HG03139 (cell line): ENCODE results near the gene ADAMTSL2.

Experiments
- ATAC-seq: cut with Tn5 transposase; IDR thresholded peaks from one replicate; pipeline ENCODE4 v1.9.1; 2021; ENCODE audit not compliant: unreplicated experiment

Gene ADAMTSL2

DNA sequence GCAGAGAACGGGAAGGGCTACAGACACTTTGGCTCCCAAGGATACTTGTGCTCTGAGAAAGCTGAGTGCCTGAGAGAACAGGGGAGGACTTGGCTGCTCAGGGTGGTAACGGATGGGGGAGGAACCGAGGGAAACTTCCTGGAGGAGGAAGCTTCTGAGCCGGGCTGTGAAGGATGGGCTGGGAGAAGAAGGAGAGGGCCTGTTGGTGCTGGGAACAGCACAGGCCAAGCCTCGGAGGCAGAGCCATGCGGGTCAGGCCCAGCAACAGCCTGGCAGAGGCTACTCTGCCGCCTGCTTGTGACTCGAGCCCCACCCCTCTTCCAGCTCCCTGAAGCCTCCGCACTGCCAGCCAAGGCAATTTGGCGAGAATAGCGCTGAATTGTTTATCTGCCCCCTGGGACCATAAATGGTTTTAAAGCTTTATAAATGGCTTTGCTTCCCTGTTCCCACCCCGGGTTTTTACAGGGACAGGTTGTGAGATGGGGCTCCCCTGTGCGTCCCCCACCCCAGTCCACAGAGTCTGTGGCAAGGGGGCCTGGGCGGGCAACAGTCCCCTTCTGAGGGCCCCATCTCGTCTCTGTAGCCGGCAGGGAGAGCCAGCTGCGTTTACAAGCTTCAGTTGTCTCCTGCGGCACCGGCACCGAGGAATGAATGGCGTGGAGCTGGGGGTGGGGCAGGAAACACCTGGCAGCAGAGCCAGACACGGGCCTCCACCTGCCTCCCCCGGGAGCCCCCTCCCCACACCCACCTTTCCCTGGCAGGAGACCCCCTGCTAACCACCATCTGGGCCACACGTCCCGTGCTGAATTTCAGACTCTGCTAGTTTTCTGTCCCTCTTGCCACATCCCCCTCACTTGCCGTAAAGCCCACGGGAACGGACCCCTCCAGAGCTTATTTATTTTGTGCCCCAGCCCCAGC lies 50.3 kb downstream of the ADAMTSL2 start:
- ATAC-seq = no peak

DNA sequence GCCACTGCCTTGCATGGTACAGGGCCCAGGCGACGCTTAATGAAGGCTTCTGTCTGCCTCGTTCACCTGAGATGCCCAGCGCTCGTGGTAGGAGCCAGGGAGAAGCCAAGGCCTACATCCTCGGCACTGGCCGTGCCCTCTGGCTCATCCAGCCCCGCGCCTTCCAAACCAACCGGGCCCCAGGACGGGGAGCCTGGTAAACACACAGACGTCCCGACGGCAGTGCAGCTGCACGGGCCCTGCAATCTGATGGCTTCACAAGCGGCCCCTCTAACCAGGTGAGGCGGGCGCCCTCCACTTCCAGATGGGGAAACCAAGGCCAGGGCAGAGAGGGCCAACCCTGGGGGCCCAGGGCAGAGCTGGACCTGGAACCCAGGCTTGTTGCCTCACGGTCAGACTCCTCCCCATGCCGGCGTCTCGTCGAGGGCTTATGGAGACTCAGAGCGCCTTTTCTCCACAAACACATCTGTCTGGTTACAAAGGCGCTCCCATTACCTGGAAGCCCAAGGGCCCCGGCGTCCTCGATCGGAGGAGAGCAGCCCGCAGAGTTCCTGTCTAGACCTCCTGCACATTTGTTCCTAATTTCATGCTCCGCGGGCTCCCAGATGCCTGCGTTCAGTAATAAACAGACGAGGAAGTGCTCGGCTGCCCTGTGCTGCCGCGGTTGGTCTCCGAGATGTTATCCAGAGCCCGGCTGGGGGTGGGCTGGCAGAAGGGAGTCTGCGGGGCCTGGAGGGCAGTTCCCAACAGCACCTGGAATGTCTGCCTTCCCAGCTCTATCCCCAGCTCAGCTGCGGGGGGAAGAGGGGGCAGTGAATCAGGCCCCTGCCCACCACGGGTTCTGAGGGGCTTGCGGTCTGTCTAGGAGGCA lies 51.2 kb downstream of the ADAMTSL2 start:
- no peak for ATAC-seq

DNA sequence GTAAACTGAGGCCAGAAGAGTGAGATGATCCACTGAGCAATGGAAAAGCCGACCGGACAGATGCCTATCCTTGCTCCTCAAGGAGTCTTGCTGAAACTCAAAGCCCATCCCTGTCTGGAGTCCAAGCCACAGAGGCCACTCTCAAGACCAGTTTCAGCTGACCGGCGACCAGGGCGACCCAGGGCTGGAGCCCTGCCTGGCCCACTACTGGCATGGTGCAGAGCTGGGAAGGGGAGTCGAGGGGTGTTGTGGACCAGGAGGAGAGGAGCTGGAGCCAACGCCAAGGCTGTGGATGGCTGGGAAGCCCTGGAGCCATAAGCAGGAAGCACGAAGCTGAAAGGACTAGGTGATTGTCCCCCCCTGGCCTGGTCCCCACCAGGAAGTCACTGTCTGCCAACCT lies 52.5 kb downstream of the ADAMTSL2 start:
- no peak for ATAC-seq

DNA sequence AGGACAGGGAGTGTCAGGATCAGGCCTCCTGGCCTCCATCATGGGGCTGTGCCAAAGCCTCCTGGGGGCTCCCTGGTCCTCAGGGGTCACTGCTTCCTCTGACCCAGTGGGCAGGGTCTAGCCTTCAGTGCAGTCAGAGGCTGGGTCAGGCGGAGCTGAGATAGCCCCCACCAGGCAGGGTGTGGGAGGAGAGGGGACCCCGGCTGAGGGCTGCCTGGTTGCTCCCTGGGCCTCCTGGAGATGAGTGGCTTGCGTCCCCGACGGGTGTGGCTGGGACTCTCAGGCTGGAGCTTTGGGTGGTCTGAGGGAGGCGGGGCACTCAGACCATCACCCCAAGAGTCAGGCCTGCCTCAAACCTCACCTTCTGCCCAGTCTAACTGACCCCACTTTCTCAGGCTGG lies 53.0 kb downstream of the ADAMTSL2 start:
- no peak for ATAC-seq

DNA sequence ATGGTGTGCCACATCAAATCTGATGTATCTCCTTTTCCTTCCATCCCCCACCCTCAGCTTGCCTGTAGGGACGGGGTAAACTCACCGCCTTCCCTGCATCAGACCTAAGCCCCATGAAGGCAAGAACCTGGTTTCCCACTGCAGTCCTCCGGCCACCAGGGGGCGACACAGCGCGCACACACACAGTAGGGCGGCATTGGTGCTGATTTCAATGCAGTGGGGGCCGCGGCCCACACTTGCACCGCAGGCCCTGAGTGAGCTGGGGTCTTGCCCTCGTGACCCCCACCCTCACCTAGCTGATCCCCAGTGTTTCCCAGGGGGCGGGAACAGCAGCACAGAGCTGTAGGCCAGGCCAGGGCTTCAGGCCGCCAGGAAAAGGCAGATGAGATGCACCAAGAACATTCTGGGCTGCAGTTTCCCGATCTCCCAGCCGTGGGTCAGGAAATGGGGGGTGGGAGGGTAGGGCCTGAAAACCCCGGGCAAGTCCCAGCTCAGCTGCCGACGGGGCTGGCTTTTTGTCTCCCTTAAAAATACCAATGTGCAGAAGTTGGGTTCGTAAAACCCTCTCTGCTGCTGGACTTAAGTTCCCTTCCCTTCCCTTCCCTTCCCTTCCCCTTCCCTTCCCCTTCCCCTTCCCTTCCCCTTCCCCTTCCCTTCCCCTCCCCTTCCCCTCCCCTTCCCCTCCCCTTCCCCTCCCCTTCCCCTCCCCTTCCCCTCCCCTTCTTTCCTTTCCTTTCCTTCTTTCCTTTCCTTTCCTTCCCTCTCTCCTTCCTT lies 55.1 kb downstream of the ADAMTSL2 start:
- no peak for ATAC-seq

DNA sequence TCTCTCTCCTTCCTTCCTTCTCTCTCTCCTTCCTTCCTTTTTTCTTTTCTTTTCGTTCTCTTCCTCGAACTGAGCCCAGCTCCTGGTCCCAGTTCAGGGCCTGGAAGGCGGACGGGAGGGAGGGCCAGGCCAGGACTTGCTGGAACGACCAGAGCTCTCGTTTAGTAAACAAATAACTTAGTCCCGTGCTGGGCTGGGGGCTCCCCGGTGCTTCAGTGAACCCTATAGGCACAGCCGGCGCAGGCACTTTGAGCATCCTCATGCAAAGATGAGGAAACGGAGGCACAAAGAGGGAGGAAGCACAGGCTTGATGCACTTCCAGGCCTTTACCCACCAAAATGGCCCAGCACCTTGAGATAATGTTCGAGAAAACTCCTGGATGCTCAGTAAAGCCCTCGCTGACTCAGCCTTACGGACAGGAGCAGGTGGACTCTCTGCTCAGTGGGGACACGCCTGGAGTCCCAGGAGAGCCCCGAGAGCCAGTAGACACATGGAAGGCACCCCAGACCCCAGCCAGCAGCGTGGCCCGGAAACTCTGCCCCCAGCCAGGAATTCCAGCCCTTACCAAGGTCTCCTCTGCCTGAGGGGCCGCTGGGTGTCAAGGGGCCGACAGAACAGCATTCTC lies 55.8 kb downstream of the ADAMTSL2 start:
- ATAC-seq = no peak

DNA sequence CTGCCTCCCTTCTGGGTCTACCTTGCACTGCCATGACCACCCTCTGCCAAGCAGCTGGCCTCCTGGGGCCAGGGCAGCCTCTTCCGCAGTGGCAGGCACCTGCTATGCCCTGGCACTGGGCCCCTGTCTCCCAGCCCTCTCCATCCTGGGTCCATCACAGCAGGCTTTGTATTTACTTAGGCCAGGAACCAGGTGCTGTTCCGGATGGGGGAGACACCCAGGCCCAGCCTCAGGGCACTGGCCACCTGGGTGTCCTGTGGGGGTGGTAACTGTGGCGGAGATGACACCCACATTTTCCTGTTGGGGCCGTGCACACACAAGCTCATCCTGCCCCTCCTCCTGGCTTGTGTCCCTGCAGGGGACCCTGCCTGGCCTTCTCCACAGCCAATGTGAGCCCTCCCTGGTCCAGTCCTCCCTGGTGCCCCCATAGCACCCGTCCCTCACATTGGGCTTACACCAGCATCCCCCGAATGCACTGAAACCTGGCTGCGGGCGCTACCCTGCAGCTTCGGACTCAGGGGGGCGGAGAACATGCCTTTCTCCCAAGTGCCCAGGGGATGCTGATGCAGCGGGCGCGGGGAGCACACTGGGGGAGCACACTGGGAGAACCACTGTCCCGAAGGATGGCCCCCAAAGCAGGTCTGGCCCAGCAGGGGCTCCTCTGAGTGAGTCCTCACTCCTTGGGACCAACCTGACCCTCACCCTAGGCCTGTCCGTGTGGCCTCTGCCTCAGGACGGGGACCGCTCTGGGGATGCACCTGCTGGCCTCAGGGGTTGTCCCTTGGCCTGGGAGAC lies 56.8 kb downstream of the ADAMTSL2 start:
- ATAC-seq = no peak

DNA sequence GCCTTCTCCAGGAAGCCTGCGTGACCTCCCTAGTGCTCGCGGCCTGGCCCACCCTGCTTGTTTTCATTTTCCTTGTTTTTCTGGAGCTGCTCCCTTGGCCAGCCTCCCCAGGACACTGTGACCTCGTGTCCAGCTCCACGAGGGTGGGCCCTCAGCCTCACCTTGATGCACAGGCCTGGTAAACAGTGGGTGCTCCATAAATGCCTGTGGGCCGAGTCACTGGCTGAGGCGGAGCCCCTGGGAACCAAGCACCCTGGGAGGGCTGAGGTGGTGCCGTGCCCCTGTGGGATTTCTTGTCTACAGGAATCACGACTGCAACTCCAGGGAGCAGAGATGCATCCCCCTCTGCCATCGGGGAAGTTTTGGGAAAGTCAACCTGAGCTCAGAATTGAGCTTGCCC lies 57.5 kb downstream of the ADAMTSL2 start:
- ATAC-seq = no peak

DNA sequence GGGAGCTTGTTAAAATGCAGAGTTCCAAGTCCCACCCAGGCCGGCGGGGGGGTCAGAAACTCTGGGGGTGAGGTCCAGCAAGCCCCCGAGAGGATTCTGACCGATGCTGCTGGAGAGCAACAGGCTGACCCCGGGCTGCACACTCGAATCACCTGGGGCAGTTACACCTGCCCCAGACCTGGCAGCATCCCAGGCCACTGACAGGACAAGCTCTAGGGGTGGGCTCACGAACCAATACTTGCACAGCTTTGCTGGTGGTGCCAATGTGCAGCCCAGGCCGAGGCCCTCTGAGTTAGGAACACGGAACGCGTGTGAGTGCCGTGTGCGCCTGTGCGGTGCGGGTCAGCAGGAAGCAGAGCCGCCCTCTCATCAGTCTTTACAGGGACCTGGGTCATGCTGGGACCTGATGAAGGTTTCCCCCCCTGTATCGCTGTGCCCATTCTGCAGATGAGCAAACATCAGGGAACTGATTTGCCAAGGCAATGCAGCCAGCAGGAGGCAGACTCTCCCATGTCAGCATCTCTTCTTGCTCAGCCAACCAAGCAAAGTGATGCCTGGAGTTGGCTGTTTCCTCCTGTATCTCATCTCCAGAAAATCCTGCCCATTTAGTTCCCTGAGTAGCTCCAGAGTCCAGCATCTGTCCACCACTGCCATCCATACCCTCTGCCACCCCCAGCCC lies 58.4 kb downstream of the ADAMTSL2 start:
- no peak for ATAC-seq

DNA sequence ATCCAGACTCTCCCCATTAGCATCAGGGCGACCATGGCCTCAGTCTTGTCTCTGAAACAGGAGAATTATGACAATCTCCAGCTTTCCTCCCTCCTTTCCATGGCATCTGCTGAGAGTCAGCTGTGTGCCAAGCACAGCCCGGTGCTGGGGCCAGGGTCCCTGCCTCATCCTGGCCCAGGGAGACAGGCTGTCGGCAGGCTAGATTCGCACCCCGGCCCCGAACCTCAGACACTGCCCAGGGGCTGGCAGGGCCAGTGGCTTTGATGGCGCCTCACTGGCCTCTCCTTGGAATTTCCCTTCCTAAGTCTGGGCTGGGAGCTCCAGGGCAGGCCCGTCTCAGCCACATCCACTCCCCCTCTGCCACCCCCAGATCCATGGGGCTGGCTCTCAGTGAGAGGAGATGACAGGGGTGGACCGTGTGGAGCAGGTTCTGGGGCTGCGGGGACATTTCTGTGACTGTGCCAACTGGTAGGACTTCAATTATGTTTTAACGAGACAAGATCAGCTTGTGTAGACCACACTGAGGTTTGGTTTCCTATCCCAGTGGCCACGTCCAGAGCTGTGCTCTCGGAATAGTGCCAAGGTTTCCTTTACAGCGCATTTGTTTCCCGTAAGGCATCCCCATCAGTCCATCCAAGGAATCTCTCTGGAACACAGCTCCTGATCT lies 59.2 kb downstream of the ADAMTSL2 start:
- ATAC-seq = no peak

DNA sequence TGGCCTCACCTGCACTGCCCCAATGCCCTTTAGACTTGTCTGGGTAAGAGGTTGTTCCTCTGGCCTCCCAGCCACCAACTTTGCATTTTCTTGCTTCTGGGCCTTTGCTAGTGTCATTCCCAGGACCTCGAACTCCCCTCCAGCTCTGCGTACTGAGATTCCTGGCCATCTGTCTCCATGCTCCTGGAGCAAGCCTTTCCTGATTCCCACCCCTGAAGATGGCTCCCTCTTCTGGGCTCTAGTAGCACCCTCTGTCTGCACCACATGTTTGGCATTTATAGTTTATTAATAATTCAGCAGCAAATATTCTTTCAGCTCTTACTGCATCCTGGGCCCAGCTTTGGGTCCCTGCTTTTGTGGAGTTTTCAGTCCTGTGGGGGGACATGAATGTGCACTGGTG lies 59.8 kb downstream of the ADAMTSL2 start:
- ATAC-seq = no peak

DNA sequence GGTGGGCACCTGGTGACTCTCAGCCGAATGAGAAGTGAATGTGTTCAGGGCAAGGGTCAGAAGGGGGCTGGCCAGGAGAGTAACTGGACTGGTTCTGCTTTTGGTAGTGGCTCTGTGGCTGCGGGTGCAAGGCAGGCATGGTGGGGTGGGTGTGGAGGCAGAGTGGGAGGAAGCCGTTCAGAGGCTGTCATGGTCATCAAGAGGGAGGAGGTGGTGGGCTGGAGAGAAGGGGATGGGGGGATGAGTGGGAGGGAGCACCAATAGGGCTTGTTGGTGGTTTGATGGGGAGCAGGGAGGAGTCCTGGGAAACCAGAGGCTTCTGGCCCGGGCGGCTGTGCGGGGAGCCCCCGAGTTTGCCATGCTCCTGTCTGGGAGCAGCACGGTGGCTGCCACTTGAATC lies 61.4 kb downstream of the ADAMTSL2 start:
- ATAC-seq = no peak

DNA sequence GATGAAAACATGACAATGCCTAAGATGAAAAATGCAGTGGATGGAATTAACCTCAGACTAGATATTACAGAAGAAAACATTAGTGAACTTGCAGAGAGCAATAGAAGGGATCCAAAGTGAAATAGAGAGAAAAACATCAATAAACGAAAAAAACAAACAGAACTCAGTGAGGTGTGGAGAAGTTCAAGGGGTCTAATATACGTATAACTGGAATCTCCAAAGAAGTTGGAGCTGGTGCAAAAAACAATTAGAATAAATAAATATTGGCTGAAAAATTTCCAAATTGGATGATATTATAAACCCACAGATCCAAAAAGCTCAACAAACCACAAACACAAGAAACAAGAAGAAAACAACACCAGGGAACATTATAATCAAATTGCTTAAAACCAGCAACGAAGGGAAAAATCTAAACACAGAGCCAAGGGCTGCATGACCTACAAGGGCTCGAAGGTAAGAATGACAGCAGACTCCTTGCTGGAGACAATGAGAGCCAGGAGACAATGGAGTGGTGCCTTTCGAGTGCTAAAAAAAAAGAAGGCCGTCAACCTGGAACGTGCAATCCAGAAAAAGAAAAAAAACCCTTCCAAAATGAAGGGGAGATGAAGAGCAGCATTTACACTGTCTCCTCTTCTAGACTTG lies 62.9 kb downstream of the ADAMTSL2 start:
- no peak for ATAC-seq

DNA sequence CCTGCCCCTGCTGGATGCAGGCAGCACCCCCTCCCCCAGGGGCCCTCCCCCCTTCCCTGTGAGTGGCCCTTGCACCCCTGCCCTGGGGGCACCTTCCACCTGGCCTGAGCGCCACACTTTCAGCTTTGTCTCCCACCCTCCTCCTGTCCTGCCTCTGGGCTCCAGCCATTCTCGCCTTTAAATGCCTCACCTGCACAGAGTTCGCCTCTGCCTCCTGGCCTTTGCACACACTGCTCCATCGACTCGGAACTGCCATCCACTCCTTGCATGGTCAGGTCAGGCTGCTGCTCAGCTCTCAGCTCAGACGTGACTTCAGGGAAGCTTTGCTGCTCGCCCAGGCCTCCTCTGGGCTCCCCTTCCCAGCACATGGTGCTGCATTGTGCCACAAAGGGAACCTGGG lies 64.5 kb downstream of the ADAMTSL2 start:
- no peak for ATAC-seq

DNA sequence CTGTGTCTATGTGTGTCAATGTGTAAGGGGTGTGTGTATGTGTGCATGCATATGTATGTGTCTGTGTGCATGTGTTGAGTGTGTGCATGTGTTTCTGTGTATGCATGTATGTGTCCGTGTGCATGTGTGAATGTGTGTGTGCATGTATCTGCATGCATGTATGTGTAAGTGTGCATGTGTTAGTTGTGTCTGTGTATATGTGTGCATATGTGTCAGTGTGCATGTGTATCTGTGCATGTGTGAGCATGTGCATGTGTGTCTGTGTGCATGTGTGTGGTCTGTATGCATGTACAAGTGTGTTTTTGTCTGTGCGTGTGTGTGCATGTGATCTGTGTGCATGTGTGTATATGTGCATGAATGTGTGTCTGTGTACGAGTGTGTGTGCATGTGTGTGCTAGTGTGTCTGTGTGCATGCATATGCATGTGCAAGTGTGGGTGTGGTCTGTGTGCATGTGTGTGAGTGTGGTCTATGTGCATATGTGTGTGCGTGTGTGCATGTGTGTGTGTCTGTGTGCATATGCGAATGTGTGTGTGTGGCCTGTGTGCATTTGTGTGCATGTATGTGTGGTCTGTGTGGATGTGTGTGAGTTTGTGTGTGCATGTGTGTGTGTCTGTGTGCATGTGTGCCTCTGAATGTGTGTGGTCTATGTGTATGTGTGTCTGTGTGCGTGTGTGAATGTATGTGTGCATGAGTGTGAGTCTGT lies 65.1 kb downstream of the ADAMTSL2 start:
- ATAC-seq = no peak

DNA sequence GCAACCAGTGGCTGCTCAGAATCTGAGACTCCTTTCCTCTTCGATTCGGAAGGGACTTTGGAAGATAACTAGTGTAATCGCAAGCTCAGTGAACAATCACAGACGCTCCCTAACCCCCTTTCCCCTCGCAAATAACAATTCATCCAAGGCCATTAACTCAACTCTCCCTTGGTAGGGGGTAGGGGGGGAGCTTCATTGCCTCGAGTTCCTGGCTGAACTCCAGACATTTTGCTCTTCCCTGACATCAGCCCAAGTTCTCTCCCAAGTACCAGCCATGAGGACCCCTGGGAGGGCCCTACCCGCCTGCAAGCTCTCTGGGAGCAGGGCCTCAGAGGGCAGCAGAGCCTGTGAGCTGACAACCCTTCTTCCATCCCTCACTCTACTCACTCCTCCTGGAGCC lies 66.2 kb downstream of the ADAMTSL2 start:
- no peak for ATAC-seq

DNA sequence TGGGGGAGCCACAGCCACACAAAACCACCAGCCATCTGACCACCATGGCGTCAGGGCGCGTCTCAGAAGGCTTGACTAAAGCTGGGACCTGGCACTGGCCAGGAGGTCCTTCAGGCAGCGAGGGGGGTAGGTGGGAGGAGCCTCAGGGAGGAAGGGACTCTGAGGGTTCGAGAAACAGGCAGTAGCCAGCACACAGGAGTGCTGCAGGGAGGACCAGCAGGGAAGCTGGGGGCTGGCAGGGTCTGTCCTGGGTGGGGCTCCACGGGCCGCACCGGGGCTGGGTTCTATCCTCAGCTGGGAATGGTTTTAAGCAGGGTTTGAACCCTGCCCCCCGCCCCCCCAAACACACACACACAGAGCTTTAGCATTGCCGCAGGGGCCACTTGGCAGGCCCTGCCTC lies 67.2 kb downstream of the ADAMTSL2 start:
- no peak for ATAC-seq

DNA sequence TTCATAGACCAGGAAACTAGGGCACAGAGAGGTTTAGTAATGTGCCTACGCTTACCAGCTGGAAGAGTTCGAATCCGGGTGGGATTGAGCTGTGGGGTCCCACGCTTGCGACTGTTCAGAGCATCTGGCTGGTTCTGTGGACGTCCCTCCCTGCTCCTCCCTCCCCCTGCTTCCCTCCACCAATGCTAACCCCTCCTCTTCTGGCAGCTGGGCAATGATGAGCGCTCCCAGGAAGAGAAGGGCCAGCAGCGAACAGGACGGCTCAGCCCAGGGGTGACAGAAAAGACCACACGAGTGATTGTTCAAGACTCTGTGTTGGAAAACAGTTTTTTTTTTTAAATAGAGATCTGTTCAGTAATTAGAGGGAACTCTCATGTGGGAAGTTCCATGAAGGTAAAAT lies 67.8 kb downstream of the ADAMTSL2 start:
- ATAC-seq = no peak
